ENCODE data around the gene NGEF. TPM values are rescaled to one million over a fixed set of nuclear protein-coding genes. Genes with fewer than 3 reads are reported as not detected.
A peak's percentile ranks its signal among the peaks of the same experiment; 100 is the strongest.

NGEF gene
- total and polyA plus RNA-seq, 2 donors from 2014 or later, result 4.8 to 5.3 TPM

GRCh38 chr2:232903989-232904388 lies 109.1 kb downstream of the NGEF start:
- no peak overlapping the region for H3K9ac ChIP-seq (ENCODE audit: low read length in 3 of 3)
- DNase-seq (no peak), FAIRE-seq (no peak)
- no peaks in the 10 kb centered on the region for H3K9me3 ChIP-seq (ENCODE audit: control insufficient read depth in 2 of 3, insufficient read depth in 1 of 3, low read length in 3 of 3)
- no peak overlapping the region for H3K27ac ChIP-seq (ENCODE audit: low read depth in 2 of 2, low read length in 2 of 2)
- H3K27me3 ChIP-seq (ENCODE audit: control insufficient read depth, insufficient read depth, low read length), result no peaks in the 10 kb centered on the region
- TF ChIP-seq CTCF (IDR thresholded peaks at IDR 0.05; ENCODE audit: borderline replicate concordance, extremely low read depth, insufficient read depth), result no peak
- no peaks in the 10 kb centered on the region for H3K4me1 ChIP-seq (ENCODE audit: control insufficient read depth in 2 of 3, insufficient read depth in 2 of 3, low read depth in 1 of 3, low read length in 3 of 3)
- H3K36me3 ChIP-seq (ENCODE audit: control insufficient read depth in 2 of 3, insufficient read depth in 3 of 3, low read length in 3 of 3), result no peaks in the 10 kb centered on the region
- intact Hi-C loops (cut with DNase I), result no loop called here
- H3K4me3 ChIP-seq (ENCODE audit: low read length in 3 of 3), result no peak overlapping the region

- Histone ChIP-seq H3K27me3 (ENCODE audit: control insufficient read depth, insufficient read depth, low read length) (no peaks in the 10 kb centered on the region), H3K36me3 (ENCODE audit: control insufficient read depth in 2 of 3, insufficient read depth in 3 of 3, low read length in 3 of 3) (no peaks in the 10 kb centered on the region), H3K4me1 (ENCODE audit: control insufficient read depth in 2 of 3, insufficient read depth in 2 of 3, low read depth in 1 of 3, low read length in 3 of 3) (no peaks in the 10 kb centered on the region), H3K27ac (ENCODE audit: low read depth in 2 of 2, low read length in 2 of 2) (no peak overlapping the region), H3K9ac (ENCODE audit: low read length in 3 of 3) (no peak overlapping the region), H3K9me3 (ENCODE audit: control insufficient read depth in 2 of 3, insufficient read depth in 1 of 3, low read length in 3 of 3) (no peaks in the 10 kb centered on the region), H3K4me3 (ENCODE audit: low read length in 3 of 3) (no peak overlapping the region)
- DNase-seq (no peak), FAIRE-seq (no peak)
- TF ChIP-seq CTCF (IDR thresholded peaks at IDR 0.05; ENCODE audit: borderline replicate concordance, extremely low read depth, insufficient read depth), result no peak
- intact Hi-C loops (cut with DNase I), result no loop called here
Observed at GRCh38 chr2:232901736-232902578, 111.1 kb downstream of the NGEF start.

- intact Hi-C loops (cut with DNase I), result no loop called here
- FAIRE-seq, result no peak
- Histone ChIP-seq H3K36me3 (ENCODE audit: control insufficient read depth in 2 of 3, insufficient read depth in 3 of 3, low read length in 3 of 3) (no peaks in the 10 kb centered on the region), H3K27me3 (ENCODE audit: control insufficient read depth, insufficient read depth, low read length) (no peaks in the 10 kb centered on the region), H3K27ac (ENCODE audit: low read depth in 2 of 2, low read length in 2 of 2) (no peak overlapping the region), H3K9ac (ENCODE audit: low read length in 3 of 3) (no peak overlapping the region), H3K4me3 (ENCODE audit: low read length in 3 of 3) (no peak overlapping the region), H3K4me1 (ENCODE audit: control insufficient read depth in 2 of 3, insufficient read depth in 2 of 3, low read depth in 1 of 3, low read length in 3 of 3) (no peaks in the 10 kb centered on the region), H3K9me3 (ENCODE audit: control insufficient read depth in 2 of 3, insufficient read depth in 1 of 3, low read length in 3 of 3) (no peaks in the 10 kb centered on the region)
- peak in 2 of 5 donors; percentile 39 to 54 for DNase-seq
- TF ChIP-seq CTCF (IDR thresholded peaks at IDR 0.05; ENCODE audit: borderline replicate concordance, extremely low read depth, insufficient read depth), result no peak
Observed at GRCh38 chr2:232900811-232901735, 112.0 kb downstream of the NGEF start.
